Transverse colon (tissue), 4 donors: Measurements from ENCODE around the gene GSK3A. TPM values are rescaled to one million over a fixed set of nuclear protein-coding genes. Genes with fewer than 3 reads are reported as not detected.
A peak's percentile ranks its signal among the peaks of the same experiment; 100 is the strongest.

Experiments
- DNase-seq: peaks from one replicate; pipeline ENCODE4 v3.0.0-alpha.2; 2019
- H3K27ac ChIP-seq, 4 donors: fragments of 200-600 bp; sonication (generic); 2 replicates each; pipeline ENCODE4 v1.5.1; 2016 to 2018; ENCODE audit warnings: inconsistent platforms in 4 of 4
- H3K27me3 ChIP-seq: fragments of 200-600 bp; sonication (generic); 2 replicates; pipeline ENCODE4 v1.5.1; 2017; ENCODE audit warnings: inconsistent platforms
- H3K36me3 ChIP-seq, 4 donors: fragments of 200-600 bp; sonication (generic); 2 replicates each; pipeline ENCODE4 v1.5.1; 2017 to 2019; ENCODE audit warnings: inconsistent platforms in 4 of 4
- H3K4me1 ChIP-seq, 4 donors: fragments of 200-600 bp; sonication (generic); 2 replicates each; pipeline ENCODE4 v1.5.1; 2017 to 2020; ENCODE audit warnings: inconsistent platforms in 4 of 4
- H3K4me3 ChIP-seq, 4 donors: fragments of 200-600 bp; sonication (generic); 1 replicate in 1 of 4; 2 replicates in 3 of 4; pipeline versions ENCODE4 v1.5.1 to v1.6.1; 2017 to 2019; ENCODE audit warnings: inconsistent platforms in 4 of 4
- H3K9me3 ChIP-seq, 2 donors: fragments of 200-600 bp; sonication (generic); 2 replicates each; pipeline ENCODE4 v1.5.1; 2017 to 2019; ENCODE audit warnings: inconsistent platforms in 2 of 2
- CTCF ChIP-seq, 5 experiments: fragments of 200-600 bp in 3 of 5; fragments of 450-650 bp in 2 of 5; sonication (generic) in 3 of 5; IDR thresholded peaks; 1 replicate in 2 of 5; 2 replicates in 3 of 5; pipeline ENCODE4 v1.5.1; 2016 to 2017; ENCODE audit warnings: antibody characterized with exemption in 5 of 5, inconsistent platforms in 3 of 5, mild to moderate bottlenecking in 2 of 5, moderate library complexity in 1 of 5
- EP300 ChIP-seq: sonication (generic); formaldehyde crosslinking; IDR thresholded peaks from one replicate; pipeline ENCODE4 v1.6.1; 2017; ENCODE audit warnings: antibody characterized with exemption, low read depth
- POLR2A ChIP-seq: fragments of 450-650 bp; IDR thresholded peaks from one replicate; pipeline ENCODE4 v1.6.1; 2016; ENCODE audit warnings: antibody characterized with exemption, mild to moderate bottlenecking, moderate library complexity
- POLR2AphosphoS5 ChIP-seq, 3 donors: sonication (generic); formaldehyde crosslinking; IDR thresholded peaks; one replicate each; pipeline ENCODE4 v1.6.1; 2016; ENCODE audit warnings: antibody characterized with exemption in 3 of 3
- WGBS, 2 donors: methylation state at CpG; one replicate each; pipeline ENCODE4 v1.1.5; 2018; ENCODE audit warnings: low coverage in 1 of 2; 5-methylcytosine and 5-hydroxymethylcytosine counted together
- in situ Hi-C, 4 donors: fragments of 200-750 bp; cut with MboI; loops; one replicate each; pipeline versions ENCODE4 v1.15.0 to v1.15.1; 2017; ENCODE audit warnings: low sequenced_read_pairs in 3 of 4, low pct_ligation_motif_present in 1 of 4, low pct_unique_long_range_greater_than_20kb in 1 of 4
- intact Hi-C: fragments of 100-400 bp; cut with DNase I; formaldehyde crosslinking; loops from one replicate; pipeline ENCODE4 v1.15.1; 2023; ENCODE audit warnings: low total_unique reads
- total RNA-seq, 4 donors: library from RNA; depleted of rRNA; stranded (reverse); fragments of >200 nt; gene quantifications; one replicate each; pipeline ENCODE4 v1.1.0, GENCODE V29; 2016

The GSK3A gene
- total RNA-seq, 4 donors from 2014 or later = 10.7 to 46.4 (median 31.0) TPM

- intact Hi-C loops = no loop called here
- H3K4me3 ChIP-seq = peak overlapping the region in 1 of 4 donors; percentile 61
- 47% methylated on average over 5 of the region's 5 CpGs; no CpG with 5 or more reads in 1 of the 2 donors for WGBS, 2 donors
- no peak for TF ChIP-seq EP300
- TF ChIP-seq CTCF (IDR thresholded peaks at IDR 0.05) = no peak
- TF ChIP-seq POLR2AphosphoS5 (IDR thresholded peaks at IDR 0.05) = no peak
- no peak for TF ChIP-seq POLR2A
- in situ Hi-C loops = no loop called here
- H3K36me3 ChIP-seq = peaks cover 0 to 14% (median 4%) of the 10 kb centered on the region in 4 donors
- no peaks in the 10 kb centered on the region for H3K9me3 ChIP-seq
- DNase-seq = no peak
- H3K4me1 ChIP-seq = peaks cover 38 to 52% (median 50%) of the 10 kb centered on the region in 4 donors
- H3K27me3 ChIP-seq = no peaks in the 10 kb centered on the region
- H3K27ac ChIP-seq = peak overlapping the region; percentile 80 to 91 (median 86)
Observed at GRCh38 chr19:42285541-42285941, 43.1 kb upstream of the GSK3A start.

- in situ Hi-C loops (no loop called here), intact Hi-C loops (no loop called here)
- Histone ChIP-seq H3K27ac (peak overlapping the region; percentile 80 to 91 (median 86)), H3K27me3 (no peaks in the 10 kb centered on the region), H3K36me3 (peaks cover 0 to 8% (median 4%) of the 10 kb centered on the region in 4 donors), H3K9me3 (no peaks in the 10 kb centered on the region), H3K4me3 (peak overlapping the region; percentile 48 to 73 (median 57)), H3K4me1 (peaks cover 38 to 60% (median 51%) of the 10 kb centered on the region in 4 donors)
- DNase-seq = no peak
- 7 to 27% methylated on average over 2 to 26 of the region's 41 CpGs for WGBS, 2 donors
- no peak for TF ChIP-seq POLR2AphosphoS5 (IDR thresholded peaks at IDR 0.05)
- TF ChIP-seq EP300 = no peak
- TF ChIP-seq CTCF (IDR thresholded peaks at IDR 0.05) = no peak
- TF ChIP-seq POLR2A = no peak
Observed at GRCh38 chr19:42284591-42285341, 42.4 kb upstream of the GSK3A start.

- Histone ChIP-seq H3K4me3 (peak overlapping the region in 3 of 4 donors; percentile 49 to 73 (median 53)), H3K36me3 (peaks cover 0 to 3% (median 1%) of the 10 kb centered on the region in 4 donors), H3K4me1 (peaks cover 43 to 67% (median 58%) of the 10 kb centered on the region in 4 donors), H3K9me3 (no peaks in the 10 kb centered on the region), H3K27me3 (no peaks in the 10 kb centered on the region), H3K27ac (peak overlapping the region; percentile 91 to 99 (median 92))
- WGBS, 2 donors = 0% methylated on average over 24 of the region's 76 CpGs; no CpG with 5 or more reads in 1 of the 2 donors
- in situ Hi-C loops = no loop called here
- DNase-seq = peak; percentile 89
- intact Hi-C loops = no loop called here
- TF ChIP-seq POLR2A (no peak), CTCF (IDR thresholded peaks at IDR 0.05) (no peak), EP300 (no peak), POLR2AphosphoS5 (IDR thresholded peaks at IDR 0.05) (no peak)
Observed at GRCh38 chr19:42284066-42284501, 41.7 kb upstream of the GSK3A start.

- TF ChIP-seq POLR2A = peak; percentile 61
- TF ChIP-seq EP300 = no peak
- peak; percentile 75 to 80 (median 76) for TF ChIP-seq POLR2AphosphoS5 (IDR thresholded peaks at IDR 0.05)
- peak in 1 of 5 experiments; percentile 21 for TF ChIP-seq CTCF (IDR thresholded peaks at IDR 0.05)
- in situ Hi-C loops = no loop called here
- peak; percentile 97 for DNase-seq
- H3K4me1 ChIP-seq = peaks cover 49 to 72% (median 64%) of the 10 kb centered on the region in 4 donors
- peak overlapping the region; percentile 91 to 99 (median 92) for H3K27ac ChIP-seq
- H3K27me3 ChIP-seq = no peaks in the 10 kb centered on the region
- H3K4me3 ChIP-seq = peak overlapping the region; percentile 46 to 73 (median 53)
- H3K36me3 ChIP-seq = no peaks in the 10 kb centered on the region
- H3K9me3 ChIP-seq = no peaks in the 10 kb centered on the region
- WGBS, 2 donors = 1 to 7% methylated on average over 10 to 57 of the region's 74 CpGs
- intact Hi-C loops = no loop called here
Observed at GRCh38 chr19:42283188-42284065, 41.0 kb upstream of the GSK3A start.
